HepG2 (cell line): ENCODE measurements around the gene ELP2. TPM values are rescaled to one million over a fixed set of nuclear protein-coding genes. Genes with fewer than 3 reads are reported as not detected.
A peak's percentile ranks its signal among the peaks of the same experiment; 100 is the strongest.

ENCODE experiments used
- CBX1 ChIP-seq: IDR thresholded peaks from one replicate; pipeline ENCODE4 v1.6.1; 2016; ENCODE audit warnings: antibody characterized with exemption, low read depth
- CBX5 ChIP-seq: sonication (generic); formaldehyde crosslinking; IDR thresholded peaks from 2 replicates; pipeline ENCODE4 v1.4.0; 2020; ENCODE audit warnings: missing genetic modification reagents, borderline replicate concordance
- HINFP ChIP-seq: sonication (generic); formaldehyde crosslinking; IDR thresholded peaks from 2 replicates; pipeline ENCODE4 v1.4.0; 2020; ENCODE audit warnings: low read depth, mild to moderate bottlenecking, missing genetic modification reagents
- JDP2 ChIP-seq: sonication (generic); formaldehyde crosslinking; IDR thresholded peaks from 2 replicates; pipeline ENCODE4 v1.8.1; 2022; ENCODE audit warnings: missing genetic modification reagents, borderline replicate concordance
- KMT2A ChIP-seq: sonication (generic); formaldehyde crosslinking; IDR thresholded peaks from 2 replicates; pipeline ENCODE4 v1.4.0; 2020; ENCODE audit warnings: missing genetic modification reagents
- MYNN ChIP-seq: sonication (generic); formaldehyde crosslinking; IDR thresholded peaks from 2 replicates; pipeline ENCODE4 v1.4.0; 2020; ENCODE audit warnings: mild to moderate bottlenecking, low read depth, missing genetic modification reagents
- NR2F2 ChIP-seq: IDR thresholded peaks from 2 replicates; pipeline ENCODE4 v1.6.1; 2012; ENCODE audit warnings: low read depth, inconsistent platforms, borderline replicate concordance
- SKI ChIP-seq: fragments of 450-650 bp; IDR thresholded peaks from one replicate; pipeline ENCODE4 v1.6.1; 2018; ENCODE audit warnings: mild to moderate bottlenecking; ENCODE audit not compliant: partially characterized antibody
- SMYD3 ChIP-seq: sonication (generic); formaldehyde crosslinking; IDR thresholded peaks from 2 replicates; pipeline ENCODE4 v1.8.1; 2023; ENCODE audit warnings: mild to moderate bottlenecking, missing genetic modification reagents
- SNAPC4 ChIP-seq: sonication (generic); formaldehyde crosslinking; IDR thresholded peaks from 2 replicates; pipeline ENCODE4 v1.4.0; 2020; ENCODE audit warnings: mild to moderate bottlenecking, missing genetic modification reagents
- SNAPC5 ChIP-seq: sonication (generic); formaldehyde crosslinking; IDR thresholded peaks from 2 replicates; pipeline ENCODE4 v1.8.1; 2023; ENCODE audit warnings: mild to moderate bottlenecking, missing genetic modification reagents, borderline replicate concordance
- SP140L ChIP-seq: sonication (generic); formaldehyde crosslinking; IDR thresholded peaks from 2 replicates; pipeline ENCODE4 v1.4.0; 2020; ENCODE audit warnings: missing genetic modification reagents, borderline replicate concordance
- XRCC5 ChIP-seq: fragments of 200-400 bp; formaldehyde crosslinking; optimal IDR thresholded peaks from 2 replicates; pipeline ENCODE3; 2017; ENCODE audit warnings: mild to moderate bottlenecking, low read length
- YEATS4 ChIP-seq: sonication (generic); formaldehyde crosslinking; IDR thresholded peaks from 2 replicates; pipeline ENCODE4 v1.4.0; 2020; ENCODE audit warnings: missing genetic modification reagents, borderline replicate concordance
- ZNF160 ChIP-seq: sonication (generic); formaldehyde crosslinking; IDR thresholded peaks from 2 replicates; pipeline ENCODE4 v1.8.0; 2022; ENCODE audit warnings: mild to moderate bottlenecking, inconsistent platforms, missing genetic modification reagents
- ZNF3 ChIP-seq: IDR thresholded peaks from 2 replicates; pipeline ENCODE4 v1.7.0; 2017; ENCODE audit warnings: inconsistent platforms
- ZNF558 ChIP-seq: sonication (generic); formaldehyde crosslinking; IDR thresholded peaks from 2 replicates; pipeline ENCODE4 v1.9.0; 2022; ENCODE audit warnings: mild to moderate bottlenecking, missing genetic modification reagents, borderline replicate concordance
- ZNF572 ChIP-seq: sonication (generic); formaldehyde crosslinking; IDR thresholded peaks from 2 replicates; pipeline ENCODE4 v1.5.1; 2020; ENCODE audit warnings: mild to moderate bottlenecking, missing genetic modification reagents
- ZNF639 ChIP-seq: conservative IDR thresholded peaks from 2 replicates; pipeline ENCODE4 v1.6.1; 2018; ENCODE audit warnings: missing genetic modification reagents
- ZSCAN20 ChIP-seq: sonication (generic); formaldehyde crosslinking; IDR thresholded peaks from 2 replicates; pipeline ENCODE4 v1.4.0; 2020; ENCODE audit warnings: missing genetic modification reagents, mild to moderate bottlenecking, borderline replicate concordance
- polyA plus RNA-seq, 8 experiments: library from polyadenylated mRNA; depleted of rRNA in 3 of 8; stranded (reverse) in 7 of 8; unstranded in 1 of 8; fragments of >200 nt; fragmentation: Illumina TruSeq in 4 of 8; extraction: Trizol in 4 of 8; gene quantifications; 2 replicates each; pipeline versions ENCODE4 v1.2.1 to v1.2.3, GENCODE V29; 2011 to 2016; ENCODE audit warnings: low read depth in 4 of 8, missing spikeins in 1 of 8, mixed read lengths in 1 of 8; ENCODE audit not compliant: insufficient read depth in 1 of 8
- total RNA-seq, 5 experiments: library from RNA; depleted of rRNA; stranded (reverse); fragments of >200 nt; fragmentation: Illumina TruSeq; extraction: Trizol; gene quantifications; 2 replicates each; pipeline ENCODE4 v1.2.3, GENCODE V29; 2016; ENCODE audit warnings: low read depth in 1 of 5
- TF ChIP-seq, protein P1 (sequence below): sonication (generic); formaldehyde crosslinking; IDR thresholded peaks from 2 replicates; pipeline ENCODE4 v1.8.1; 2023; ENCODE audit warnings: mild to moderate bottlenecking, moderate library complexity, missing genetic modification reagents

ELP2 gene
- total and polyA plus RNA-seq, 2 of the 13 experiments (the other 11 are each of a cell fraction or from before 2014, with no cell fraction given): 98.7 to 100 TPM

- TF ChIP-seq, protein P1, sequence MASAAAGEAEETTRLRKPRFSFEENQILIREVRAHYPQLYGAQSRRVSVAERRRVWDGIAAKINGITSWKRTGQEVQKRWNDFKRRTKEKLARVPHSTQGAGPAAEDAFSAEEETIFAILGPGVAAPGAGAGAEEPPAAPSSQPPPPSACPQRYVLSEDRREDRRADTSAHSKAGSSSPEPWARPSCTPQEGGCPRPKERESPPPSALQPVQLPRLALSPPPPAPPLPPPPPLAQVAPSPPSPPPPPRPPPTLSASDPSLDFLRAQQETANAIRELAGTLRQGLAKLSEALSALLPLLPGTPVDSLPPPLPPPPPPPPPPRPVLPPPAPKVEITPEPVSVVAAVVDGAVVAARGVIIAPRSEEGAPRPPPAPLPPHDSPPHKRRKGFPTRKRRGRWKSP (CRISPR knock-in tag): peak; percentile 92
- TF ChIP-seq MYNN (CRISPR knock-in tag) (peak; percentile 50; the same call in 1 of the 2 replicates), ZNF3 (CRISPR knock-in tag) (no peak), JDP2 (CRISPR knock-in tag) (no peak; the same call in 1 of the 2 replicates), CBX1 (no peak), CBX5 (CRISPR knock-in tag) (peak; percentile 51; the same call in 1 of the 2 replicates), ZSCAN20 (CRISPR knock-in tag) (peak; percentile 95), HINFP (CRISPR knock-in tag) (no peak), SMYD3 (CRISPR knock-in tag) (peak; percentile 72), XRCC5 (peak; percentile 82), ZNF639 (no peak), SKI (peak; percentile 17), ZNF558 (CRISPR knock-in tag) (peak; percentile 89; the same call in 1 of the 2 replicates), ZNF572 (CRISPR knock-in tag) (peak; percentile 76), KMT2A (CRISPR knock-in tag) (peak; percentile 81), ZNF160 (CRISPR knock-in tag) (no peak; the same call in 1 of the 2 replicates), NR2F2 (no peak), SNAPC5 (0 out of 2 replicates have a peak, but pooled peaks have one; percentile 59), SP140L (no peak; the same call in 1 of the 2 replicates), SNAPC4 (peak; percentile 98), YEATS4 (CRISPR knock-in tag) (peak; percentile 97)
Observed at GRCh38 chr18:36129300-36130038, at the start of gene ELP2, which contains the start of gene SLC39A6 (continued).
